HG02588 (cell line): ENCODE data around the gene LIM2.
"Not testable (repeated sequence)": the region's sequence is repeated elsewhere in the genome, so short reads cannot be mapped to it uniquely, and the experiment has no call there.

ENCODE experiments used
- ATAC-seq: cut with Tn5 transposase; IDR thresholded peaks from one replicate; pipeline ENCODE4 v1.9.1; 2021; ENCODE audit warnings: mild to moderate bottlenecking, moderate library complexity; ENCODE audit not compliant: unreplicated experiment

The LIM2 gene

GRCh38 chr19:51397453-51397852 lies 9.7 kb upstream of the LIM2 start:
- ATAC-seq: not testable (repeated sequence)

- ATAC-seq: no peak
Measured at GRCh38 chr19:51396175-51396574, 8.4 kb upstream of the LIM2 start.

GRCh38 chr19:51394050-51394836 lies 6.5 kb upstream of the LIM2 start:
- ATAC-seq: peak; percentile 86

GRCh38 chr19:51392701-51393100 lies 4.9 kb upstream of the LIM2 start:
- no peak for ATAC-seq

- ATAC-seq: no peak
Measured at GRCh38 chr19:51391073-51391611, 3.4 kb upstream of the LIM2 start.

- ATAC-seq: no peak
Measured at GRCh38 chr19:51389143-51389542, 1.4 kb upstream of the LIM2 start.

- ATAC-seq: no peak
Measured at GRCh38 chr19:51386882-51387520, 773 bp downstream of the LIM2 start.

GRCh38 chr19:51382004-51382403 lies 5.8 kb downstream of the LIM2 start:
- ATAC-seq: no peak

GRCh38 chr19:51380379-51380778 lies 7.4 kb downstream of the LIM2 start:
- ATAC-seq: no peak

GRCh38 chr19:51377422-51377821 lies 10.4 kb downstream of the LIM2 start:
- ATAC-seq: no peak

GRCh38 chr19:51375504-51376221 lies 12.1 kb downstream of the LIM2 start:
- no peak for ATAC-seq

GRCh38 chr19:51372649-51373504 lies 14.9 kb downstream of the LIM2 start, which contains the start of gene NKG7:
Gene NKG7 (minus strand): TSS chr19:51372654. CDS start chr19:51372535, 119 bp downstream.
- ATAC-seq: no peak

GRCh38 chr19:51372021-51372648 lies 15.6 kb downstream of the LIM2 start:
- no peak for ATAC-seq

GRCh38 chr19:51371186-51371690 lies 16.5 kb downstream of the LIM2 start:
- ATAC-seq: no peak

GRCh38 chr19:51370230-51370629 lies 17.5 kb downstream of the LIM2 start:
- no peak for ATAC-seq

GRCh38 chr19:51368366-51369282 lies 19.1 kb downstream of the LIM2 start, which contains the start of gene CLDND2:
Gene CLDND2 (minus strand): TSS chr19:51369003. CDS start chr19:51368577, 426 bp downstream.
- no peak for ATAC-seq

- peak; percentile 72 for ATAC-seq
Measured at GRCh38 chr19:51367565-51368365, 20.0 kb downstream of the LIM2 start.

GRCh38 chr19:51367255-51367564 lies 20.6 kb downstream of the LIM2 start:
- ATAC-seq: peak; percentile 8
